ENCODE data around the gene UGT2A2.
"Not testable (repeated sequence)": the region's sequence is repeated elsewhere in the genome, so short reads cannot be mapped to it uniquely, and the experiment has no call there.

UGT2A2 gene

GRCh38 chr4:69639542-69639941 is at the start of gene UGT2A2:
Gene UGT2A2, minus strand, starts transcription at chr4:69639642. Its CDS starts 2 bp downstream, at chr4:69639640.
- Histone ChIP-seq H3K9ac (ENCODE audit: low read length) (no peak within 1 kb of the TSS), H3K9me3 (ENCODE audit: control insufficient read depth, low read length) (no peaks in the 10 kb centered on the region), H3K27me3 (ENCODE audit: control insufficient read depth, insufficient read depth, low read length) (no peaks in the 10 kb centered on the region), H3K36me3 (ENCODE audit: control insufficient read depth, insufficient read depth, low read length) (no peaks in the 10 kb centered on the region), H3K4me3 (ENCODE audit: low read length) (no peak within 1 kb of the TSS), H3K4me1 (ENCODE audit: control insufficient read depth, insufficient read depth, low read length) (no peaks in the 10 kb centered on the region)

GRCh38 chr4:69684804-69685203 is 45.4 kb upstream of the UGT2A2 start:
- no peaks in the 10 kb centered on the region for H3K9me3 ChIP-seq (ENCODE audit: control insufficient read depth, low read length)
- H3K4me3 ChIP-seq (ENCODE audit: low read length) = no peak overlapping the region
- no peaks in the 10 kb centered on the region for H3K27me3 ChIP-seq (ENCODE audit: control insufficient read depth, insufficient read depth, low read length)
- no peaks in the 10 kb centered on the region for H3K4me1 ChIP-seq (ENCODE audit: control insufficient read depth, insufficient read depth, low read length)
- H3K9ac ChIP-seq (ENCODE audit: low read length) = no peak overlapping the region
- no peaks in the 10 kb centered on the region for H3K36me3 ChIP-seq (ENCODE audit: control insufficient read depth, insufficient read depth, low read length)

DNA sequence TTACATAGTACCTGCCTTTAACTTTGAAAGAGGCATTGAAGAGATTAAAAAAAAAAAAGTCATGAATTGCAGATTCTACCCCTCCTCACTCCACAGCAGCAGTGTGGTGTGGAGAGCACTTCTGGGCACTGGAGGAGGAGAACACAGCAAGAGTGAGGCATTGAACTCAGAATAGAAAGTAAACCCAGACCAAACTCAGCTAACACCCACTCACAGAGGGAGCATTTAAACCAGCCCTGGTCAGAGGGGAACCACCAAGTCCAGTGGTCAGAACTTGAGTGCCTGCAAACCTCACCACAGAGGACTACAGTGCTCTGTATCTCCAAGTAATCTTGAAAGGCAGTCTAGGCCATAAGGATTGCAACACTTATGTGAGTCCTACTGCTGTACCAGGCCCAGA is 29.2 kb upstream of the UGT2A2 start:
- Histone ChIP-seq H3K9ac (ENCODE audit: low read length) (no peak overlapping the region), H3K9me3 (ENCODE audit: control insufficient read depth, low read length) (no peaks in the 10 kb centered on the region), H3K4me1 (ENCODE audit: control insufficient read depth, insufficient read depth, low read length) (no peaks in the 10 kb centered on the region), H3K4me3 (ENCODE audit: low read length) (no peak overlapping the region), H3K27me3 (ENCODE audit: control insufficient read depth, insufficient read depth, low read length) (no peaks in the 10 kb centered on the region), H3K36me3 (ENCODE audit: control insufficient read depth, insufficient read depth, low read length) (no peaks in the 10 kb centered on the region)

GRCh38 chr4:69664009-69664408 is 24.6 kb upstream of the UGT2A2 start:
- H3K4me1 ChIP-seq (ENCODE audit: control insufficient read depth, insufficient read depth, low read length); H3K4me3 ChIP-seq (ENCODE audit: low read length); H3K27me3 ChIP-seq (ENCODE audit: control insufficient read depth, insufficient read depth, low read length); H3K9me3 ChIP-seq (ENCODE audit: control insufficient read depth, low read length); H3K9ac ChIP-seq (ENCODE audit: low read length); H3K36me3 ChIP-seq (ENCODE audit: control insufficient read depth, insufficient read depth, low read length): not testable (repeated sequence)

DNA sequence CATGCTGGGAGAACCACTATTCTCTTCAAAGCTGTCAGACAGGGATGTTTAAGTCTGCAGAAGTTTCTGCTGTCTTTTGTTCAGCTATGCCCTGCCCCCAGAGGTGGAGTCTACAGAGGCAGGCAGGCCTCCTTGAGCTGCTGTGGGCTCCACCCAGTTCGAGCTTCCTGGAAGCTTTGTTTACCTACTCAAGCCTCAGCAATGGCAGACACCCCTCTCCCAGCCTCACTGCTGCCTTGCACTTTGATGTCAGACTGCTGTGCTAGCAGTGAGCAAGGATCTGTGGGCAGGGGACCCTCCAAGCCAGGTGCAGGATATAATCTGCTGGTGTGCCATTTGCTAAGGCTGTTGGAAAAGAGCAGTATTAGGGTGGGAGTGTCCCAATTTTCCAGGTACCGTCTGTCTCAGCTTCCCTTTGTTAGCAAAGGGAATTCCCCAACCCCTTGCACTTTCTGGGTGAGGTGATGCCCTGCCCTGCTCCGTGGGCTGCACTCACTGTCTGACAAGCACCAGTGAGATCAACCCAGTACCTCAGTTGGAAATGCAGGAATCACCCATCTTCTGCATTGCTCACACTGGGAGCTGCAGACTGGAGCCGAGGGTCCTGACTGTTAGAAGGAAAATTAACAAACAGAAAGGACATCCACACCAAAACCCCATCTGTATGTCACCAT is 21.8 kb upstream of the UGT2A2 start:
- H3K36me3 ChIP-seq (ENCODE audit: control insufficient read depth, insufficient read depth, low read length); H3K4me1 ChIP-seq (ENCODE audit: control insufficient read depth, insufficient read depth, low read length); H3K4me3 ChIP-seq (ENCODE audit: low read length); H3K27me3 ChIP-seq (ENCODE audit: control insufficient read depth, insufficient read depth, low read length); H3K9ac ChIP-seq (ENCODE audit: low read length); H3K9me3 ChIP-seq (ENCODE audit: control insufficient read depth, low read length): not testable (repeated sequence)

DNA sequence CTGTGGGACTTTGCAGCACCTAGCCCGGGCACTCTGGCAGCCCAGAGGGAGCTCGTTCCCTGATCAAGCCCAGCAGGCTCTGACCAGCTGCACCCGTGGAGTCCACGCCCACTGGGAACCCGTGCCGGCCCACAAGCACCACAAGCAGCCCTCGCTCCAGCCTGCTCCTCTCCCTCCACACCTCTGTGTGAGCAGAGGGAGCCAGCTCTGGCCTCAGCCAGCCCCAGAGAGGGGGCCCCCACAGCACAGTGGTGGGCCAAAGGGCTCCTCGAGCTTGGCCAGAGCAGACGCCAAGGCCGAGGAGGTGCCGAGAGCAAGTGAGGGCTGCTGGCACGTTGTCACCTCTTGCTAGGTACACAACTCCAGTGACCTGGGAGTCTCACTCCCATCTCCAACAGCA is 18.7 kb upstream of the UGT2A2 start:
- Histone ChIP-seq H3K27me3 (ENCODE audit: control insufficient read depth, insufficient read depth, low read length) (no peaks in the 10 kb centered on the region), H3K4me3 (ENCODE audit: low read length) (no peak overlapping the region), H3K9me3 (ENCODE audit: control insufficient read depth, low read length) (no peaks in the 10 kb centered on the region), H3K36me3 (ENCODE audit: control insufficient read depth, insufficient read depth, low read length) (no peaks in the 10 kb centered on the region), H3K4me1 (ENCODE audit: control insufficient read depth, insufficient read depth, low read length) (no peaks in the 10 kb centered on the region), H3K9ac (ENCODE audit: low read length) (no peak overlapping the region)

DNA sequence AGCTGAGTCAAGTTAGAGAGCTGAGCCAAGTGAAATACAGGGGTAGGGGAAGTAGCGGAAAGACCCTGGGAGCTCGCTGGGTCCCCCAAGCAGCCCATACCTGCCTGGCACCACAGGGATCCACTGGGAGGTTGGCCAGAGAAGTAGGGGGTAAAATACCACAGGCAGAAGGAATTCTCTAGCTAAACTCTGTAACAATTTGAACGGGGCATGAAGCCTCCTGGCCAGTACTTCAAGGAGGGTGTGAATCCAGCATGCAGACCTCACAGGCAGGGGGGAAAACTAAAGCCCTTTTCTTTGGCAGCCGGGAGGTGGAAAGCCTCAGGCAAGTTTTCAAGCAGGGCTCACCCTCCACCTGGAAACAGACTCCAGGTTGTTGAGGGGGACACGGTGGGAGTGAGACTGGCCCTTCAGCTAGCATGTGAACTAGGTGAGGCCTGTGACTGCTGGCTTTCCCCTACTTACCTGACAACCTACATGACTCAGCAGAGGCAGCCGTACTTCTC is 17.3 kb upstream of the UGT2A2 start:
- no peak overlapping the region for H3K4me3 ChIP-seq (ENCODE audit: low read length)
- no peak overlapping the region for H3K9ac ChIP-seq (ENCODE audit: low read length)
- H3K36me3 ChIP-seq (ENCODE audit: control insufficient read depth, insufficient read depth, low read length) = no peaks in the 10 kb centered on the region
- no peaks in the 10 kb centered on the region for H3K9me3 ChIP-seq (ENCODE audit: control insufficient read depth, low read length)
- H3K27me3 ChIP-seq (ENCODE audit: control insufficient read depth, insufficient read depth, low read length) = no peaks in the 10 kb centered on the region
- no peaks in the 10 kb centered on the region for H3K4me1 ChIP-seq (ENCODE audit: control insufficient read depth, insufficient read depth, low read length)

DNA sequence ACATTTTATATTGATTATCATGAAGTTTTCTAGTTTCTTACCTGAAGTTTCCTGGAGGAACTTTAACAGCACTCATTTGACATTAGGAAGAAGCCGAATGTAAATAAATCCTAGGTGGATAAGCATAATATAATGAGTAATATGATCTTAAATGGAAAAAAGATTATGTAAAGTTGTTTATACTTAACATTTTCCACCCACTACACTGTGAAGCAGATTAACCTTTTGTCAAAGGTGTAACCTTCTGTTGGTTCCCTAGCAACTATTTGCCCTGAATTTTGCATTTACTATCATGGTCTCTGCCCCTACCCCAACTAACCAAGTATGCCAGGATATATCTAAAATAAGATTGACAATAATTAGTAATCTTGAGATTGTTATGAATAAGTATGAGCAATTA is 13.7 kb upstream of the UGT2A2 start, which contains the start of gene UGT2A1:
UGT2A1 (minus strand) TSS at position 101 of the 400 bp plus-strand sequence. CDS start 5,603 bp downstream, outside the sequence.
- no peak within 1 kb of the TSS for H3K4me3 ChIP-seq (ENCODE audit: low read length)
- no peaks in the 10 kb centered on the region for H3K4me1 ChIP-seq (ENCODE audit: control insufficient read depth, insufficient read depth, low read length)
- H3K9me3 ChIP-seq (ENCODE audit: control insufficient read depth, low read length) = no peaks in the 10 kb centered on the region
- H3K36me3 ChIP-seq (ENCODE audit: control insufficient read depth, insufficient read depth, low read length) = no peaks in the 10 kb centered on the region
- H3K9ac ChIP-seq (ENCODE audit: low read length) = no peak within 1 kb of the TSS
- no peaks in the 10 kb centered on the region for H3K27me3 ChIP-seq (ENCODE audit: control insufficient read depth, insufficient read depth, low read length)

- no peaks in the 10 kb centered on the region for H3K9me3 ChIP-seq (ENCODE audit: control insufficient read depth, low read length)
- no peaks in the 10 kb centered on the region for H3K36me3 ChIP-seq (ENCODE audit: control insufficient read depth, insufficient read depth, low read length)
- no peak overlapping the region for H3K4me3 ChIP-seq (ENCODE audit: low read length)
- no peaks in the 10 kb centered on the region for H3K4me1 ChIP-seq (ENCODE audit: control insufficient read depth, insufficient read depth, low read length)
- H3K9ac ChIP-seq (ENCODE audit: low read length) = no peak overlapping the region
- H3K27me3 ChIP-seq (ENCODE audit: control insufficient read depth, insufficient read depth, low read length) = no peaks in the 10 kb centered on the region
These were observed 11.4 kb upstream of the UGT2A2 start for GRCh38 chr4:69650872-69651271.

DNA sequence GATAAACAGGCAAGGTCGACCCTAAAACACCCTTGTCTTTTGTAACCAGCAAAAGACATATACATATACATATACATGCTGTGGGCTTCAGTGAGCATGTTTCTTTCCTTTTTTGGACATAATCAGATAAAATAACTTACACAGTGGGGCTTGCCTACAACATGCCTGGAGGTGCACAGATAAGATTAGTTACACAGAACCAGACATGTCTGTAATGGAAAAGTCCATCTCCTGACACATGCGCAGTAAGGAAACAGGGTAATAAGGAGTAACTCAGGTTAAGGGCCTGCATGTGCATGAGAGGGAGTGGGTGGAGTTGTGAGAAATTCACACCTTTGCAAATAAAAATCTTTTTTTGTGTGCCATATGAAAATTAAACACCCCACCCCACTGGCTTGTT is 10.2 kb upstream of the UGT2A2 start:
- no peaks in the 10 kb centered on the region for H3K36me3 ChIP-seq (ENCODE audit: control insufficient read depth, insufficient read depth, low read length)
- H3K4me3 ChIP-seq (ENCODE audit: low read length) = no peak overlapping the region
- no peaks in the 10 kb centered on the region for H3K27me3 ChIP-seq (ENCODE audit: control insufficient read depth, insufficient read depth, low read length)
- no peaks in the 10 kb centered on the region for H3K9me3 ChIP-seq (ENCODE audit: control insufficient read depth, low read length)
- H3K9ac ChIP-seq (ENCODE audit: low read length) = no peak overlapping the region
- H3K4me1 ChIP-seq (ENCODE audit: control insufficient read depth, insufficient read depth, low read length) = no peaks in the 10 kb centered on the region

- Histone ChIP-seq H3K9ac (ENCODE audit: low read length) (no peak overlapping the region), H3K4me3 (ENCODE audit: low read length) (no peak overlapping the region), H3K4me1 (ENCODE audit: control insufficient read depth, insufficient read depth, low read length) (no peaks in the 10 kb centered on the region), H3K9me3 (ENCODE audit: control insufficient read depth, low read length) (no peaks in the 10 kb centered on the region), H3K36me3 (ENCODE audit: control insufficient read depth, insufficient read depth, low read length) (no peaks in the 10 kb centered on the region), H3K27me3 (ENCODE audit: control insufficient read depth, insufficient read depth, low read length) (no peaks in the 10 kb centered on the region)
These were observed 9.8 kb upstream of the UGT2A2 start for GRCh38 chr4:69649207-69649606.

- no peaks in the 10 kb centered on the region for H3K9me3 ChIP-seq (ENCODE audit: control insufficient read depth, low read length)
These were observed 3.5 kb upstream of the UGT2A2 start for GRCh38 chr4:69642961-69643360.

GRCh38 chr4:69640289-69640688 is 847 bp upstream of the UGT2A2 start:
- Histone ChIP-seq H3K36me3 (ENCODE audit: control insufficient read depth, insufficient read depth, low read length) (no peaks in the 10 kb centered on the region), H3K4me1 (ENCODE audit: control insufficient read depth, insufficient read depth, low read length) (no peaks in the 10 kb centered on the region), H3K4me3 (ENCODE audit: low read length) (no peak overlapping the region), H3K27me3 (ENCODE audit: control insufficient read depth, insufficient read depth, low read length) (no peaks in the 10 kb centered on the region), H3K9ac (ENCODE audit: low read length) (no peak overlapping the region), H3K9me3 (ENCODE audit: control insufficient read depth, low read length) (no peaks in the 10 kb centered on the region)

More at GRCh38 chr4:69642961-69643360, 3.5 kb upstream of the UGT2A2 start:
- H3K4me3 ChIP-seq (ENCODE audit: low read length) = no peak overlapping the region
- no peak overlapping the region for H3K9ac ChIP-seq (ENCODE audit: low read length)
- H3K36me3 ChIP-seq (ENCODE audit: control insufficient read depth, insufficient read depth, low read length) = no peaks in the 10 kb centered on the region
- H3K27me3 ChIP-seq (ENCODE audit: control insufficient read depth, insufficient read depth, low read length) = no peaks in the 10 kb centered on the region
- H3K4me1 ChIP-seq (ENCODE audit: control insufficient read depth, insufficient read depth, low read length) = no peaks in the 10 kb centered on the region

Measured in mucosa of stomach (tissue), 1 donor.